ENCODE data around the gene ITIH5.

- peak; percentile 56 to 72 (median 66) for TF ChIP-seq CTCF (IDR thresholded peaks at IDR 0.05)
- TF ChIP-seq POLR2A (IDR thresholded peaks at IDR 0.05; ENCODE audit: low read depth), result no peak
These were observed 137.1 kb downstream of the ITIH5 start for GRCh38 chr10:7529638-7530037.
